Activated CD4-positive, alpha-beta T cell treated with anti-CD3 and anti-CD28 coated beads for 1 hour (primary cell): ENCODE data around the gene PLCG1.
"Not testable (repeated sequence)": the region's sequence is repeated elsewhere in the genome, so short reads cannot be mapped to it uniquely, and the experiment has no call there.

Experiments used
- DNase-seq: peaks from one replicate; pipeline ENCODE4 v3.0.0-alpha.2; 2020

The PLCG1 gene

GRCh38 chr20:41125530-41126457 is 11.5 kb upstream of the PLCG1 start:
- DNase-seq = no peak

GRCh38 chr20:41126719-41127118 is 10.6 kb upstream of the PLCG1 start:
- no peak for DNase-seq

- not testable (repeated sequence) for DNase-seq
These were observed 9.0 kb upstream of the PLCG1 start for GRCh38 chr20:41128317-41128716.

GRCh38 chr20:41131594-41132387 is 5.6 kb upstream of the PLCG1 start:
- DNase-seq = no peak

- not testable (repeated sequence) for DNase-seq
These were observed 5.0 kb upstream of the PLCG1 start for GRCh38 chr20:41132388-41132775.

GRCh38 chr20:41133709-41134361 is 3.5 kb upstream of the PLCG1 start:
- DNase-seq = peak; percentile 37

- DNase-seq = no peak
These were observed 2.8 kb upstream of the PLCG1 start for GRCh38 chr20:41134362-41135186.

GRCh38 chr20:41135187-41135887 is 2.0 kb upstream of the PLCG1 start:
- DNase-seq = peak; percentile 52

GRCh38 chr20:41135888-41136679 is 1.3 kb upstream of the PLCG1 start:
- DNase-seq = no peak

GRCh38 chr20:41137614-41138474 is 501 bp downstream of the PLCG1 start:
- DNase-seq = peak; percentile 32

- DNase-seq = no peak
These were observed 1.3 kb downstream of the PLCG1 start for GRCh38 chr20:41138475-41139226.

- no peak for DNase-seq
These were observed 2.1 kb downstream of the PLCG1 start for GRCh38 chr20:41139227-41140093.

GRCh38 chr20:41140226-41141133 is 3.1 kb downstream of the PLCG1 start:
- DNase-seq = no peak

GRCh38 chr20:41141153-41141815 is 3.9 kb downstream of the PLCG1 start:
- DNase-seq = no peak

- no peak for DNase-seq
These were observed 4.9 kb downstream of the PLCG1 start for GRCh38 chr20:41142245-41142644.

- no peak for DNase-seq
These were observed 5.6 kb downstream of the PLCG1 start for GRCh38 chr20:41142919-41143318.
